Peyer's patch (tissue), 4 donors: ENCODE results near the gene ENTPD3.

ENCODE experiments used
- POLR2A ChIP-seq, 2 donors: fragments of 450-650 bp; IDR thresholded peaks; one replicate each; pipeline ENCODE4 v1.5.1; 2017; ENCODE audit warnings: antibody characterized with exemption in 2 of 2, mild to moderate bottlenecking in 2 of 2, moderate library complexity in 2 of 2
- TF ChIP-seq, protein P1 (sequence below), 6 experiments: fragments of 450-650 bp in 4 of 6; fragments of 200-600 bp in 2 of 6; sonication (generic) in 1 of 6; IDR thresholded peaks; one replicate each; pipeline ENCODE4 v1.5.1; 2017 to 2019; ENCODE audit warnings: antibody characterized with exemption in 6 of 6, mild to moderate bottlenecking in 3 of 6, moderate library complexity in 1 of 6

DNA sequence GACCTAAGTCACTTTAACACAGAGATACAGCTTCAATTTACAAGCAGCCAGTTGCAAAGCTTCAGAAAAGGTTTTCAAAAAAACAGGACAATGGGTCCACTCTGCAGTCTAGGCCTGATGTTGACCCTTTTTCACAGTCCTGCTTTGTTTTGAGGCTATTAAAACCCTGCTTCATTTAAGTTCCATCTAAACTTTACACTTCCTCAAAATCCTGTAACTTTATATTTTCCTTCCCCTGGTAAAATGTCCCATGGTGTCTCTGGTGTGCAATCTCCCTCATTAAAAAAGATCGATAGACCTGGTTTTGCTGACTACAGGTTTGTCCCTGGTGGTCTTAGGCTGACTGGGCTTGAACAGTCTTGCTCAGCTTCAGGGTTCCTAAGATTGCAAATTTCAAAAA is 65.1 kb downstream of the ENTPD3 start:
- TF ChIP-seq, protein P1, sequence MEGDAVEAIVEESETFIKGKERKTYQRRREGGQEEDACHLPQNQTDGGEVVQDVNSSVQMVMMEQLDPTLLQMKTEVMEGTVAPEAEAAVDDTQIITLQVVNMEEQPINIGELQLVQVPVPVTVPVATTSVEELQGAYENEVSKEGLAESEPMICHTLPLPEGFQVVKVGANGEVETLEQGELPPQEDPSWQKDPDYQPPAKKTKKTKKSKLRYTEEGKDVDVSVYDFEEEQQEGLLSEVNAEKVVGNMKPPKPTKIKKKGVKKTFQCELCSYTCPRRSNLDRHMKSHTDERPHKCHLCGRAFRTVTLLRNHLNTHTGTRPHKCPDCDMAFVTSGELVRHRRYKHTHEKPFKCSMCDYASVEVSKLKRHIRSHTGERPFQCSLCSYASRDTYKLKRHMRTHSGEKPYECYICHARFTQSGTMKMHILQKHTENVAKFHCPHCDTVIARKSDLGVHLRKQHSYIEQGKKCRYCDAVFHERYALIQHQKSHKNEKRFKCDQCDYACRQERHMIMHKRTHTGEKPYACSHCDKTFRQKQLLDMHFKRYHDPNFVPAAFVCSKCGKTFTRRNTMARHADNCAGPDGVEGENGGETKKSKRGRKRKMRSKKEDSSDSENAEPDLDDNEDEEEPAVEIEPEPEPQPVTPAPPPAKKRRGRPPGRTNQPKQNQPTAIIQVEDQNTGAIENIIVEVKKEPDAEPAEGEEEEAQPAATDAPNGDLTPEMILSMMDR (IDR thresholded peaks at IDR 0.05): no peak
- no peak for TF ChIP-seq POLR2A (IDR thresholded peaks at IDR 0.05)
